ENCODE data around the gene SMC6. TPM values are rescaled to one million over a fixed set of nuclear protein-coding genes. Genes with fewer than 3 reads are reported as not detected.

Gene SMC6
- total and polyA plus RNA-seq, 9 donors: 33.9 to 49.0 (median 38.3) TPM

DNA sequence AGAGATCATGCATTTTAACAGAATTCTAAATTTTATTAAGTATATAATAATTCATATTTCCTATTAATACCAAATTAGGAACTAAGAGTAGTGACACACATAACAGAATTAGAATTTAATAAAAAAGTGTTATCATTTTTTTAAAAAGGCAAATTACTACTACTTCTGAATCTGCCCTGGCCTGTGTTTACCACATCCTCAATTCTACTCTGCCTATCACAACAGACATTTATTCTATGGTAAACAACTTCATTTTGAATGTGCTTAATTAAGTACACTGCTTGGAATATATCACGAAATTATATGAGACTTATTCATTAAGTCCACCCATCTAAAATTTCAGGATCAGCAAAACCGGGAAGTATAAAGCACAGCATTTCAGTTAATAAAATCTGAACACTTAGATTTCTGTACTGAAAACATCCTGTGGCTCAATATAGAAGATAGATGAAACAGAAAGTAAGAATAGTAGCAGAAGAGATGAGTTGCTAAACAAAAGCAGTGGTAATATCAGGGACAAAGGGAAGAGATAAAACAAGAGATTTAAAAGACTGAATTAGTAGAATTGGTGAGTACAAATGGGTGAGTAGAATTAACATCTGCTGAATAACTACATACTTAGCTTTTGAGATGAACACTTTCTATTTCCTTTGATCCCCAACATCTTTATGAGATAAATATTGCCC lies 3.7 kb downstream of the SMC6 start:
- Histone ChIP-seq H3K27me3 (ENCODE audit: control insufficient read depth, insufficient read depth, low read length) (no peaks in the 10 kb centered on the region), H3K27ac (ENCODE audit: low read length) (no peak overlapping the region), H3K36me3 (ENCODE audit: control insufficient read depth, insufficient read depth, low read length) (peaks cover 3% of the 10 kb centered on the region), H3K4me3 (ENCODE audit: low read length) (no peak overlapping the region), H3K9me3 (replicated peaks; ENCODE audit: control insufficient read depth, low read depth, low read length) (no peaks in the 10 kb centered on the region), H3K4me1 (ENCODE audit: control insufficient read depth, insufficient read depth, low read length) (peaks cover 6% of the 10 kb centered on the region)
- no peak for DNase-seq
- WGBS (ENCODE audit: insufficient coverage): no CpG with 5 or more reads among the region's 2 CpGs

DNA sequence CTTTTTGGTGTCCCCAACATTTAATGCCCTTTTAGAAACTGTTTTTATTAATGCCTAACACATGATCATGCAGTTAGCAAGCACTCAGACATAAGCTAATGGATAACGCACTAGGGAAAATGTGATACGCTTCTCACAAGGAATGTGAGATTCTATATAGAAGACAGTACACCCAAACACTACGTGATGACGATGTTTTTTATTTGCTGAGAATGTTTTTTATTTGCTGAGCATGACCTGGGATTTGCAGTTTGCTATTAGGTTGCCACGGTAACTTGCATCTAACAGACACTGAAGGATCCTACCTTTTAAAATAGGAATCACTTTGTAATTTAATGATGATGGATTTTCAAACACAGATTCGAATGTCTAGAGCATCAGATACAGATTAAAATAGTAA lies 4.9 kb downstream of the SMC6 start:
- Histone ChIP-seq H3K4me1 (ENCODE audit: control insufficient read depth, insufficient read depth, low read length) (no peaks in the 10 kb centered on the region), H3K27me3 (ENCODE audit: control insufficient read depth, insufficient read depth, low read length) (no peaks in the 10 kb centered on the region), H3K36me3 (ENCODE audit: control insufficient read depth, insufficient read depth, low read length) (peaks cover 3% of the 10 kb centered on the region), H3K27ac (ENCODE audit: low read length) (no peak overlapping the region), H3K9me3 (replicated peaks; ENCODE audit: control insufficient read depth, low read depth, low read length) (no peaks in the 10 kb centered on the region), H3K4me3 (ENCODE audit: low read length) (no peak overlapping the region)
- WGBS (ENCODE audit: insufficient coverage): no CpG with 5 or more reads among the region's 6 CpGs
- DNase-seq: no peak

DNA sequence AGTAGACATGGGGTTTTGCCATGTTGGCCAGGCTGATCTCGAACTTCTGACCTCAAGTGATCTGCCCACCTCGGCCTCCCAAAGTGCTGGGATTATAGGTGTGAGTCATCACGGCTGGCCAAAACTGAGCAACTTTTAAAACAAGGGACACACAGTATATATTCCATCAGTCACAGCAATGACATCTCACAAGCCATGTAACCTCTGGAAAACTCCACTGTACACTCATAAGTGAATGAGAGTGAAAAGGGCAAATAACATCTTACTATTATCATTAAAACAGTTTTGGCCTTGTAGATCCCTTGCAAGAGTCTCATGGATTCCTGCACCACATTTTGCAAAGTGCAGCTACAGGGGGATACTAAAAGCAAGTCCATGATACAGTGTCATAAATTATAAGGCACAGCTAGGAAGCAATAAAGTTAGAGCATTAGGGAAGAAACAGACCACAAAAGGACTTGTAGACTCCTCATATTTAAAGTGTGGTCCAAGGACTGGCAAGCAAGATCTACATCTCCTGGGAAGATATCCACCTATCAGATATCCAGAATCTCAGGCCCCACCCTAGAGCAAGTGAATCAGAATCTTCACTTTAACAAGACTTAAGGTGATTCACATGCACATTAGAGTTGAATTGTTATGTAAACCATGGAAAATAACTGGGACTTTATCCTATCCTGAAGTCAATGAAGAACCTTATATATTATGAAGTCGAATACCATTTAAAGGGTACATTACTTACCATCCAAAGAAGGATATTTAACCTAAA lies 5.7 kb downstream of the SMC6 start:
- H3K9me3 ChIP-seq (replicated peaks; ENCODE audit: control insufficient read depth, low read depth, low read length): no peaks in the 10 kb centered on the region
- H3K4me1 ChIP-seq (ENCODE audit: control insufficient read depth, insufficient read depth, low read length): no peaks in the 10 kb centered on the region
- WGBS (ENCODE audit: insufficient coverage): 100% methylated on average over 2 of the region's 4 CpGs
- H3K36me3 ChIP-seq (ENCODE audit: control insufficient read depth, insufficient read depth, low read length): peaks cover 3% of the 10 kb centered on the region
- no peak for DNase-seq
- no peak overlapping the region for H3K27ac ChIP-seq (ENCODE audit: low read length)
- no peak overlapping the region for H3K4me3 ChIP-seq (ENCODE audit: low read length)
- no peaks in the 10 kb centered on the region for H3K27me3 ChIP-seq (ENCODE audit: control insufficient read depth, insufficient read depth, low read length)

DNA sequence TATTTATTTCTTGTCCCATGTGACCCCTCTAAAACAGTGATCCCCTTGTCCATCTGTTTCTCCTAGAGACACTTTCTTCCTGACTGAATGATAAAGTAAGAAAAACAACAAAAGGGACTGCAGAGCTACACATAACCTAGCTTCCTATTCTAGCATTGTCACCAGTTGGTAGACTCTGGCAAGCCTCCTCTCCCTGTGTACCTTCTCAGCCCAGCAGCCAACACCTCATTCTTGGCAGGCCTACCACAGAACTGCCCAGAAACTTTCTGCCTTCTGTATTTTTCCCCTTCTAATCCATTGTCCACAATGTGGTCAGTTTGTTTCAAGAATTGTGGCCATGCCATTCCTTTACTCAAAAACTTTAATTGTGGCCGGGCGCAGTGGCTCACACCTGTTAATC lies 13.4 kb downstream of the SMC6 start:
- H3K27me3 ChIP-seq (ENCODE audit: control insufficient read depth, insufficient read depth, low read length): no peaks in the 10 kb centered on the region
- DNase-seq: no peak
- no peaks in the 10 kb centered on the region for H3K9me3 ChIP-seq (replicated peaks; ENCODE audit: control insufficient read depth, low read depth, low read length)
- no peak overlapping the region for H3K4me3 ChIP-seq (ENCODE audit: low read length)
- peaks cover 32% of the 10 kb centered on the region for H3K36me3 ChIP-seq (ENCODE audit: control insufficient read depth, insufficient read depth, low read length)
- WGBS (ENCODE audit: insufficient coverage): no CpG with 5 or more reads among the region's 2 CpGs
- no peak overlapping the region for H3K27ac ChIP-seq (ENCODE audit: low read length)
- H3K4me1 ChIP-seq (ENCODE audit: control insufficient read depth, insufficient read depth, low read length): no peaks in the 10 kb centered on the region

DNA sequence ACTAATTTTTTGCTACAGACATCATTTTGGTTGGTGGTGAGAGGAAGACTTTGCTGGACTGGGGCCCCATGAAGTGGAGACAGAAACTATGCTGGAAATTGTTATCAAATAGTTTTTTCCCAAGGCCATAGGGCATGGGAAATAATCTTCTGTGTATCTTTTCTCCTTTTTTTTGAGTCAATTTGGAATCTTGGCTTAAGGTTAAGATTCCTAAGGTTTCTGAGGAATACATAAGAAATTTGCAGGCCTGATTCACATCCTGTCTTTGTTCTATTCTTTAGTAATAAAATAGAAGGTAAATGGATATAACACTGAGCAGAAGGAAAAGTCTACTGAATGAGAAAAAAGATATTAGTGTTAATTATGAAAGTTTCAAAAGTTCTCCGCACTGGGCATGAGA lies 16.6 kb downstream of the SMC6 start:
- 100% methylated on average over 1 of the region's 1 CpG for WGBS (ENCODE audit: insufficient coverage)
- no peaks in the 10 kb centered on the region for H3K4me1 ChIP-seq (ENCODE audit: control insufficient read depth, insufficient read depth, low read length)
- H3K4me3 ChIP-seq (ENCODE audit: low read length): no peak overlapping the region
- H3K9me3 ChIP-seq (replicated peaks; ENCODE audit: control insufficient read depth, low read depth, low read length): no peaks in the 10 kb centered on the region
- no peak overlapping the region for H3K27ac ChIP-seq (ENCODE audit: low read length)
- DNase-seq: no peak
- H3K36me3 ChIP-seq (ENCODE audit: control insufficient read depth, insufficient read depth, low read length): peaks cover 39% of the 10 kb centered on the region
- no peaks in the 10 kb centered on the region for H3K27me3 ChIP-seq (ENCODE audit: control insufficient read depth, insufficient read depth, low read length)

DNA sequence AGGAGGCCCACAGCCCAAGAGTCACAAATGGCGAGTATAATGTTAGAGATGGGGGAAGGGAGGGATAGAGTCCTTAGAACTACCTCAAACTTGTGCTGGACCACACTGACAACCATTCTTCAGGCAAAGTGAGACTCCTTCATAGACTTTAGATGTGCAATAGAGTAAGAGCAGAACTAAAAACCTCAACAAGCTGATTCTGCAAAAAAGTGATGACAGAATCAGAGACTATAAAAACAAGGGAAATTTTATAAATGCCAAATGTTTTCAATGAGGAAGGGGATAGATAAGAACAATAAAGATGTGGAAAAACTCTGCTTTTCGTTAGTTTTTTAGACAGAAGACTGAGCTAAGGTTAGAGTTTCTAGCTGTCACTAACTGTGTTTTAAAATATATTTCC lies 17.7 kb downstream of the SMC6 start:
- H3K4me1 ChIP-seq (ENCODE audit: control insufficient read depth, insufficient read depth, low read length): no peaks in the 10 kb centered on the region
- H3K9me3 ChIP-seq (replicated peaks; ENCODE audit: control insufficient read depth, low read depth, low read length): no peaks in the 10 kb centered on the region
- no peak overlapping the region for H3K27ac ChIP-seq (ENCODE audit: low read length)
- no peaks in the 10 kb centered on the region for H3K27me3 ChIP-seq (ENCODE audit: control insufficient read depth, insufficient read depth, low read length)
- DNase-seq: no peak
- no peak overlapping the region for H3K4me3 ChIP-seq (ENCODE audit: low read length)
- no CpG with 5 or more reads among the region's 2 CpGs for WGBS (ENCODE audit: insufficient coverage)
- H3K36me3 ChIP-seq (ENCODE audit: control insufficient read depth, insufficient read depth, low read length): peaks cover 34% of the 10 kb centered on the region

DNA sequence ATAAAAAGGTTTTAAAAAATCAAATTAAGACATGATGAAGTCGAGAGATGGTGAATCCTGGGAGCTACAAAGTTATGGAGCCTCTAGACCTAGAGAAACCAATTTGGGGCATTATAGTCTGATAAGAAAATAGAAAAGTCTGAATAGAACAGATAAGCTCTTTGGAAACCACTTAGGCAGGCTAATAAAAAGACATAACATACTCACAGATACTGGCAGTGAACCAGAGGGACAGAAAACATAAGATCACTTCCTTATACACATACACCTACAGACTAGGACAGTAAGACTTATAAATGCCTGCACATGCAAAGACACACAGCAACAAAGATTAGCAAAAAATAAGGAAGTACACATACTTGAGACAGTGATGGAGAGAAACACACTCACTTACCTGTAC lies 20.0 kb downstream of the SMC6 start:
- H3K9me3 ChIP-seq (replicated peaks; ENCODE audit: control insufficient read depth, low read depth, low read length): no peaks in the 10 kb centered on the region
- no peaks in the 10 kb centered on the region for H3K4me1 ChIP-seq (ENCODE audit: control insufficient read depth, insufficient read depth, low read length)
- no peak overlapping the region for H3K27ac ChIP-seq (ENCODE audit: low read length)
- WGBS (ENCODE audit: insufficient coverage): no CpG with 5 or more reads among the region's 1 CpG
- H3K27me3 ChIP-seq (ENCODE audit: control insufficient read depth, insufficient read depth, low read length): no peaks in the 10 kb centered on the region
- no peak for DNase-seq
- no peak overlapping the region for H3K4me3 ChIP-seq (ENCODE audit: low read length)
- H3K36me3 ChIP-seq (ENCODE audit: control insufficient read depth, insufficient read depth, low read length): peaks cover 23% of the 10 kb centered on the region

DNA sequence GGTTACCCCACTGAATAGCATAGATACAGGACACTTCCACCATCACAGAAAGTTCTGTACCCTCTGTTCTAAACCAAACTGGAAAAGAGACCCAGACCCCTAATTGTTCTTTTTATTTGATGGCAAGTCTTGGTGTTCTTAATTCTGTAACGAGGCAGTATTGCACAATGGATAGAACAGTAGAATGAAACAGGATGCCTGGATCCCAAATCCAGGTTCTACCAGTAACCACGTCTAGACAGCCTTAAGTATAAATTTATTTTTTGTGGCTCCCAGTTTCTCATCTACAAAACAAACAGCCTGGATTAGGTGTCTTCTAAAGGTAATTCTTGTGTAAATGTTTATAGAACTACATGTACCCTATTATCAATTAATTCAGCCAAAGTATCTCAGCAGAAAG lies 23.7 kb downstream of the SMC6 start:
- no peaks in the 10 kb centered on the region for H3K9me3 ChIP-seq (replicated peaks; ENCODE audit: control insufficient read depth, low read depth, low read length)
- no peaks in the 10 kb centered on the region for H3K27me3 ChIP-seq (ENCODE audit: control insufficient read depth, insufficient read depth, low read length)
- no peak overlapping the region for H3K4me3 ChIP-seq (ENCODE audit: low read length)
- no peak for DNase-seq
- WGBS (ENCODE audit: insufficient coverage): no CpG with 5 or more reads among the region's 2 CpGs
- no peaks in the 10 kb centered on the region for H3K4me1 ChIP-seq (ENCODE audit: control insufficient read depth, insufficient read depth, low read length)
- H3K27ac ChIP-seq (ENCODE audit: low read length): no peak overlapping the region
- peaks cover 13% of the 10 kb centered on the region for H3K36me3 ChIP-seq (ENCODE audit: control insufficient read depth, insufficient read depth, low read length)

DNA sequence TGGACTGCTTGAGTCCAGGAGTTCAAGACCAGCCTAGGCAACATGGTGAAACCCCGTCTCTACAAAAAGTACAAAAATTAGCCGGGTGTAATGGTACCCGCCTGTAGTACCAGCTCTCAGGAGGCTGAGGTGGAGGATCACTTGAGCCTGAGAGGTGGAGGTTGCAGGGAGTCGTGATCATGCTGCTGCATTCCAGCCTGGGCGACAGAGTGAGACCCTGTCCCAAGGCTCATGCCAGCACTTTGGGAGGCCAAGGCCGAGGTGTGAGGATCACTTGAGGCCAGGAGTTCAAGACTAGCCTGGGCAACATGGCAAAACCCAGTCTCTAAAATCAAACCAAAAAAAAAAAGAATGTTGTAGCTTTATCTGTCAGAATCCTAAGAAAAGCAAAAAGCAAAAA lies 25.4 kb downstream of the SMC6 start:
- Histone ChIP-seq H3K9me3 (replicated peaks; ENCODE audit: control insufficient read depth, low read depth, low read length) (no peaks in the 10 kb centered on the region), H3K27me3 (ENCODE audit: control insufficient read depth, insufficient read depth, low read length) (no peaks in the 10 kb centered on the region), H3K36me3 (ENCODE audit: control insufficient read depth, insufficient read depth, low read length) (peaks cover 12% of the 10 kb centered on the region), H3K4me1 (ENCODE audit: control insufficient read depth, insufficient read depth, low read length) (no peaks in the 10 kb centered on the region), H3K4me3 (ENCODE audit: low read length) (no peak overlapping the region), H3K27ac (ENCODE audit: low read length) (no peak overlapping the region)
- WGBS (ENCODE audit: insufficient coverage): 94% methylated on average over 4 of the region's 6 CpGs
- no peak for DNase-seq

DNA sequence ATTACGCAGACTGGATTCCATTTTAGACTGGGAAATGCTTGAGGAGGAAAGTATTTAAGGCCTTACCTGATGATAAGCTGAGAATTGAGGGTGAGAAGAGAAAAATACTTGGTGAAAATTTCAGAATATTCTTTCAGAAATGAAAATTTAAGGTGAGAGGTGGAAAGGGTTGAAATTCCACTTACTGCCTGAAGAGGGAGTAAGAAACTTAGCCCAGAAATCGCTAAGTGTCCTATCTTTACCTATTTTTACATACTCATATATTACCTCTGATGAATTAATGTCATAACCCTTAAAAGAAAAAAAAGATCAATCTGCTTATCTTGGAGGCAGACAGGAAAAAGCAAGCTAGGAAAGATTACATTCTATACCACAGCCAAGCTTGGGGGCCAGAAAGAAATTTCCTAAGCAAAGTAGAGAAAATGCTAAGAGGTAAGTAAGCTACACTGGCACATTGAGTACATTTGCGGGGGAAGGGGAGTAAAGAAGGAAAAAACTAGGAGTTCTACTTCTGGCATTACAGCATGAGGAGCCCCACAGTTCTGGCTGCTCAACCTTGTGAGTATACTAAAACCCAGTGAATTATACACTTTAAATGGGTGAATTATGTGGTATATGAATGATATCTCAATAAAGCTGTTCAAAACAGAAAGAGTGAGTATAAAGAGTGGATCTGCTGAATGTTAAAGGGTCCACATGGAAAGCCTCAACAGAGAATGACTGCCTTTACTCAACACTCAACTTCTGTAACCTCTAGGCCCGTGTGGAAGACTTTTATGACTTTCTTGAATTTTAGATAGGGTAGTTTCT lies 33.8 kb downstream of the SMC6 start:
- DNase-seq: peak; percentile 1
- H3K36me3 ChIP-seq (ENCODE audit: control insufficient read depth, insufficient read depth, low read length): peaks cover 36% of the 10 kb centered on the region
- no peak overlapping the region for H3K27ac ChIP-seq (ENCODE audit: low read length)
- H3K4me3 ChIP-seq (ENCODE audit: low read length): no peak overlapping the region
- no peaks in the 10 kb centered on the region for H3K4me1 ChIP-seq (ENCODE audit: control insufficient read depth, insufficient read depth, low read length)
- H3K9me3 ChIP-seq (replicated peaks; ENCODE audit: control insufficient read depth, low read depth, low read length): no peaks in the 10 kb centered on the region
- 100% methylated on average over 1 of the region's 4 CpGs for WGBS (ENCODE audit: insufficient coverage)
- H3K27me3 ChIP-seq (ENCODE audit: control insufficient read depth, insufficient read depth, low read length): no peaks in the 10 kb centered on the region
